ENCODE measurements around the gene MYO5A.

Gene MYO5A

GRCh38 chr15:52331490-52332240 lies 197.0 kb downstream of the MYO5A start:
- TF ChIP-seq CTCF (IDR thresholded peaks at IDR 0.05): peak; percentile 73

GRCh38 chr15:52329987-52330386 lies 198.7 kb downstream of the MYO5A start:
- no peak for TF ChIP-seq CTCF (IDR thresholded peaks at IDR 0.05)

GRCh38 chr15:52329150-52329549 lies 199.5 kb downstream of the MYO5A start:
- TF ChIP-seq CTCF (IDR thresholded peaks at IDR 0.05): no peak

GRCh38 chr15:52328680-52329079 lies 200.0 kb downstream of the MYO5A start:
- no peak for TF ChIP-seq CTCF (IDR thresholded peaks at IDR 0.05)

GRCh38 chr15:52326756-52327155 lies 201.9 kb downstream of the MYO5A start:
- no peak for TF ChIP-seq CTCF (IDR thresholded peaks at IDR 0.05)

GRCh38 chr15:52324109-52324508 lies 204.6 kb downstream of the MYO5A start:
- TF ChIP-seq CTCF (IDR thresholded peaks at IDR 0.05): no peak

- no peak for TF ChIP-seq CTCF (IDR thresholded peaks at IDR 0.05)
Measured at GRCh38 chr15:52318729-52319500, 209.8 kb downstream of the MYO5A start.
